ENCODE results near the gene LIME1. TPM values are rescaled to one million over a fixed set of nuclear protein-coding genes. Genes with fewer than 3 reads are reported as not detected.
A peak's percentile ranks its signal among the peaks of the same experiment; 100 is the strongest.

Gene LIME1, protein sequence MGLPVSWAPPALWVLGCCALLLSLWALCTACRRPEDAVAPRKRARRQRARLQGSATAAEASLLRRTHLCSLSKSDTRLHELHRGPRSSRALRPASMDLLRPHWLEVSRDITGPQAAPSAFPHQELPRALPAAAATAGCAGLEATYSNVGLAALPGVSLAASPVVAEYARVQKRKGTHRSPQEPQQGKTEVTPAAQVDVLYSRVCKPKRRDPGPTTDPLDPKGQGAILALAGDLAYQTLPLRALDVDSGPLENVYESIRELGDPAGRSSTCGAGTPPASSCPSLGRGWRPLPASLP
- 0.47 and 10.9 TPM in 2 replicates for total RNA-seq (ENCODE audit: low replicate concordance)

DNA sequence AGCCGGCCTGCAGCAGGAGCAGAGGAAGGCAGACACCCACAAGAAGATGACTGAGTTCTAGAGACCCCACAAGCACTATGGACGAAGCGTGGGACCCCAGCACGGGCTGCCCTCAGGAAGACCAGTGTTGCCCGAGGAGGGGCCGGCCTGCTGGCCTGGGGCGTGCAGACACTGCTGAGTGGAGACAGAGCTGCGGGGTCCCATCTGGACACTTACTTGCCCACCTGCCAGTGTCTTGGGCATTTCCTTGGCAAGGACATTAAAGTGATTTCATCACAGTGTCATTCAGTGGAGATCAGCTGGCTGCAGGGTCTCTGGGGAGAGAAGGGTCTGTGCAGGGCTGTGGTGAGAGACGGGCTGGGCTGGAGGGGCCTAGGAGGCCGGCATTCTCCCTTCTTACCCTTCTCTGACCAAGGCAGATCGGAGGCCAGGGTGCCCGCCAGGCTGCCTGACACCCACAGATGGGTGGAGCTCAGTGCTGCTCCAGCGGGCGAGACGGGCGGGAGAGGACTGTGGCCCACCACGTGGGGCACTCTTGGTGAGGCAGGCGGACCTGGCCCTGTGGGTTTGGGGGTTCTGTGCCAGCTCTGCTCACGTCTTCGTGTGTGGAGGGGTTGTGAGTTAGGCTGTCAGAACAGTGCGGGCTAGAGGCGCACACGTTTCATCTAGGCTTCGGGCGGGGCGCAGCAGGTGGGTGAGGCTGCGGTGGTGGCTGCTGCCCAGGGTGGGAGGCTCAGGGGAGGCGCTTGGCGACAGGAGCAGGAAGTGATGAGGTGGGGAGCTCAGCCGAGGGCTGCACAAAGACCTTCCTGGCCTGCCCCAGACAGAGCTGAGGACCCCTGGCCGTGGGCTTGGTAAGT is at the start of gene LIME1:
Gene LIME1, plus strand, starts transcription at position 806 of the 860 bp plus-strand sequence. CDS start 886 bp downstream, outside the sequence.
- Histone ChIP-seq H3F3A (ENCODE audit: low read depth) (peaks cover 42% of the 10 kb centered on the region), H3K27ac (no peak within 1 kb of the TSS), H3K27me3 (peaks cover 24% of the 10 kb centered on the region), H2AFZ (replicated peaks) (no peak within 1 kb of the TSS), H3K79me2 (ENCODE audit: low read depth) (peaks cover under 1% of the 10 kb centered on the region), H3K36me3 (no peaks in the 10 kb centered on the region), H3K9ac (no peak within 1 kb of the TSS), H3K4me2 (peak within 1 kb of the TSS; percentile 77), H3K9me3 (ENCODE audit: low read depth) (no peaks in the 10 kb centered on the region), H4K20me1 (ENCODE audit: low read depth) (peaks cover 43% of the 10 kb centered on the region), H3K4me3 (peak within 1 kb of the TSS; percentile 55), H3K4me1 (peaks cover 26% of the 10 kb centered on the region)
- H3K4me3 Mint-ChIP-seq, result peak within 1 kb of the TSS; percentile 43
- no peak within 1 kb of the TSS for H3K27ac Mint-ChIP-seq
- no peaks in the 10 kb centered on the region for H3K9me3 Mint-ChIP-seq
- TF ChIP-seq EZH2phosphoT487 (IDR thresholded peaks at IDR 0.05) (no peak), CTCF (IDR thresholded peaks at IDR 0.05) (no peak), EZH2 (IDR thresholded peaks at IDR 0.05) (no peak)
- peaks cover 2% of the 10 kb centered on the region for H3K27me3 Mint-ChIP-seq (ENCODE audit: insufficient read depth, low read depth)
- no peaks in the 10 kb centered on the region for H3K4me1 Mint-ChIP-seq
- no peaks in the 10 kb centered on the region for H3K36me3 Mint-ChIP-seq
- DNase-seq (ENCODE audit: low spot score), result no peak

GRCh38 chr20:63687419-63688178 is 48.9 kb upstream of the LIME1 start:
- Mint-ChIP-seq H3K27me3 (ENCODE audit: insufficient read depth, low read depth) (peaks cover 6% of the 10 kb centered on the region), H3K9me3 (no peaks in the 10 kb centered on the region), H3K36me3 (peaks cover 2% of the 10 kb centered on the region), H3K27ac (no peak overlapping the region), H3K4me1 (peaks cover 3% of the 10 kb centered on the region), H3K4me3 (no peak overlapping the region)
- no peaks in the 10 kb centered on the region for H3K4me1 ChIP-seq
- H3K4me2 ChIP-seq, result no peak overlapping the region
- no peaks in the 10 kb centered on the region for H4K20me1 ChIP-seq (ENCODE audit: low read depth)
- no peak for TF ChIP-seq EZH2 (IDR thresholded peaks at IDR 0.05)
- DNase-seq (ENCODE audit: low spot score), result no peak
- no peak overlapping the region for H3K27ac ChIP-seq
- no peaks in the 10 kb centered on the region for H3F3A ChIP-seq (ENCODE audit: low read depth)
- H3K4me3 ChIP-seq, result no peak overlapping the region
- no peaks in the 10 kb centered on the region for H3K36me3 ChIP-seq
- no peaks in the 10 kb centered on the region for H3K79me2 ChIP-seq (ENCODE audit: low read depth)
- H2AFZ ChIP-seq (replicated peaks), result no peak overlapping the region
- H3K9me3 ChIP-seq (ENCODE audit: low read depth), result no peaks in the 10 kb centered on the region
- no peak overlapping the region for H3K9ac ChIP-seq
- H3K27me3 ChIP-seq, result no peaks in the 10 kb centered on the region

GRCh38 chr20:63688228-63689045 is 48.0 kb upstream of the LIME1 start:
- Mint-ChIP-seq H3K4me1 (peaks cover 3% of the 10 kb centered on the region), H3K27ac (no peak overlapping the region), H3K9me3 (no peaks in the 10 kb centered on the region), H3K4me3 (no peak overlapping the region), H3K36me3 (peaks cover 2% of the 10 kb centered on the region), H3K27me3 (ENCODE audit: insufficient read depth, low read depth) (peaks cover 6% of the 10 kb centered on the region)
- TF ChIP-seq EZH2 (IDR thresholded peaks at IDR 0.05) (no peak), EZH2phosphoT487 (IDR thresholded peaks at IDR 0.05) (no peak), CTCF (IDR thresholded peaks at IDR 0.05) (no peak)
- Histone ChIP-seq H3K79me2 (ENCODE audit: low read depth) (no peaks in the 10 kb centered on the region), H3K27ac (no peak overlapping the region), H3K9me3 (ENCODE audit: low read depth) (no peaks in the 10 kb centered on the region), H3K4me2 (no peak overlapping the region), H3K4me3 (no peak overlapping the region), H3K4me1 (no peaks in the 10 kb centered on the region), H4K20me1 (ENCODE audit: low read depth) (no peaks in the 10 kb centered on the region), H3F3A (ENCODE audit: low read depth) (no peaks in the 10 kb centered on the region), H3K36me3 (no peaks in the 10 kb centered on the region), H3K27me3 (no peaks in the 10 kb centered on the region), H2AFZ (replicated peaks) (no peak overlapping the region), H3K9ac (no peak overlapping the region)
- DNase-seq (ENCODE audit: low spot score), result no peak
